ENCODE measurements around the gene RAB19. TPM values are rescaled to one million over a fixed set of nuclear protein-coding genes. Genes with fewer than 3 reads are reported as not detected.

Gene RAB19
- total RNA-seq, 1 donor from 2014 or later: 2.9 TPM

DNA sequence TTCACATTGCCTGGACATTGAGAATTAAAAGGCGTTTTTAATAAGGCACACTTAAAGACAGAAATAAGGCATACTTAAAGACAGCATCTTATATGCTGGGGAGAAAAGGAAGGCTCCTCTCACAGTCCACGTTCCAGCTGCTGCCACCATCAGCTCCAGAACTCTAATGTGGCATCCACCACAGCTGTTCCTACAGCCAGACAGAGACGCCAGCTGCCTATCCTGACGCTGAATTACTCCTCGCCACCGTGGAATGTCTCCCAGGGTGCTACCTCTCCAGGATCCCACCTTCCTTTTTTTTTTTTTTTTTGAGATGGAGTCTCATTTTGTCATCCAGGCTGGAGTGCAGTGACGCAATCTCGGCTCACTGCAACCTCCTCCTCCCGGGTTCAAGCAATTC, 36.3 kb upstream of the RAB19 start:
- DNase-seq (no peak), ATAC-seq (no peak)
- H3K9me3 ChIP-seq: no peaks in the 10 kb centered on the region
- TF ChIP-seq, protein P1, sequence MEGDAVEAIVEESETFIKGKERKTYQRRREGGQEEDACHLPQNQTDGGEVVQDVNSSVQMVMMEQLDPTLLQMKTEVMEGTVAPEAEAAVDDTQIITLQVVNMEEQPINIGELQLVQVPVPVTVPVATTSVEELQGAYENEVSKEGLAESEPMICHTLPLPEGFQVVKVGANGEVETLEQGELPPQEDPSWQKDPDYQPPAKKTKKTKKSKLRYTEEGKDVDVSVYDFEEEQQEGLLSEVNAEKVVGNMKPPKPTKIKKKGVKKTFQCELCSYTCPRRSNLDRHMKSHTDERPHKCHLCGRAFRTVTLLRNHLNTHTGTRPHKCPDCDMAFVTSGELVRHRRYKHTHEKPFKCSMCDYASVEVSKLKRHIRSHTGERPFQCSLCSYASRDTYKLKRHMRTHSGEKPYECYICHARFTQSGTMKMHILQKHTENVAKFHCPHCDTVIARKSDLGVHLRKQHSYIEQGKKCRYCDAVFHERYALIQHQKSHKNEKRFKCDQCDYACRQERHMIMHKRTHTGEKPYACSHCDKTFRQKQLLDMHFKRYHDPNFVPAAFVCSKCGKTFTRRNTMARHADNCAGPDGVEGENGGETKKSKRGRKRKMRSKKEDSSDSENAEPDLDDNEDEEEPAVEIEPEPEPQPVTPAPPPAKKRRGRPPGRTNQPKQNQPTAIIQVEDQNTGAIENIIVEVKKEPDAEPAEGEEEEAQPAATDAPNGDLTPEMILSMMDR (IDR thresholded peaks at IDR 0.05): no peak
- intact Hi-C loops (cut with DNase I): no loop called here
- peaks cover 9% of the 10 kb centered on the region for H3K36me3 ChIP-seq
- no peaks in the 10 kb centered on the region for H3K4me1 ChIP-seq
- no peaks in the 10 kb centered on the region for H3K27me3 ChIP-seq
- H3K27ac ChIP-seq: no peak overlapping the region
- no peak overlapping the region for H3K4me3 ChIP-seq

DNA sequence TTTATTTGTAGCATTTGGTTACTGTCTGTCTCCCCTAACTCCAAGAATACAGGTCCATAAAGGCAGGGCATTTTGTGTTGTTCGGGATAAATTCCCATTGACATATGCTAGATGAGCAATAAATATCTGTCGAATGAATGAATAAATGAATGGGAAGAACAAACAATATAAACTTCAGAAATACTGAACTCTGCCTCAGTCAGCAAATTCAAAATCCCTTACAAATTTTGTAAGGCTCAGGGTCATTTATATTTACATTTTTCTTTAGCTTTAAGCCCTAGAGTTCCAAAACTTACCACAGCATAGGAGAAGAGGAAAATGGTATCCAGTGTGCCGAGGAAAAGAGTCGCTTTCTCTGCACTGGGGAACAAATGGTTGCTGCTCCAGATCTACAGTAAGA, 34.6 kb upstream of the RAB19 start:
- intact Hi-C loops (cut with DNase I): no loop called here

DNA sequence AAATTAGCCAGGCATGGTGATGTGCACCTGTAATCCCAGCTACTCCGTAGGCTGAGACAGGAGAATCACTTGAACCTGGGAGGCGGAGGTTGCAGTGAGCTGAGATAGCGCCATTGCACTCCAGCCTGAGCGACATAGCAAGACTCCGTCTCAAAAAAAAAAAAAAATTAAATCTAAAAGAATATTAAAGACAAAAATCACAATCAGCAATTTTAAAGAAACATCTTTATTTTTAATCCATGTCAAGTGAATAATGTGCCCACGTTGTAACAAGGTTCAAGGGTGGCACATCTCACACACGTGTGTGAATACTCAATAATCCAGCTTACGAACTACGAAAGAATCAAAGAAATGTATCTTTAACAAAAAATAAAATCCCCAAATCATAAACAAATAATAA, 28.5 kb upstream of the RAB19 start:
- Histone ChIP-seq H3K4me1 (no peaks in the 10 kb centered on the region), H3K4me3 (no peak overlapping the region), H3K36me3 (peaks cover 24% of the 10 kb centered on the region), H3K27me3 (no peaks in the 10 kb centered on the region), H3K27ac (no peak overlapping the region), H3K9me3 (no peaks in the 10 kb centered on the region)
- intact Hi-C loops (cut with DNase I): no loop called here
- ATAC-seq: no peak
- TF ChIP-seq, protein P1 (IDR thresholded peaks at IDR 0.05): no peak
- no peak for DNase-seq

More for the DNA sequence above, 34.6 kb upstream of the RAB19 start:
- H3K27ac ChIP-seq: no peak overlapping the region
- DNase-seq: no peak
- H3K9me3 ChIP-seq: no peaks in the 10 kb centered on the region
- H3K27me3 ChIP-seq: no peaks in the 10 kb centered on the region
- no peaks in the 10 kb centered on the region for H3K4me1 ChIP-seq
- ATAC-seq: no peak
- H3K36me3 ChIP-seq: peaks cover 9% of the 10 kb centered on the region
- TF ChIP-seq, protein P1 (IDR thresholded peaks at IDR 0.05): no peak
- H3K4me3 ChIP-seq: no peak overlapping the region

DNA sequence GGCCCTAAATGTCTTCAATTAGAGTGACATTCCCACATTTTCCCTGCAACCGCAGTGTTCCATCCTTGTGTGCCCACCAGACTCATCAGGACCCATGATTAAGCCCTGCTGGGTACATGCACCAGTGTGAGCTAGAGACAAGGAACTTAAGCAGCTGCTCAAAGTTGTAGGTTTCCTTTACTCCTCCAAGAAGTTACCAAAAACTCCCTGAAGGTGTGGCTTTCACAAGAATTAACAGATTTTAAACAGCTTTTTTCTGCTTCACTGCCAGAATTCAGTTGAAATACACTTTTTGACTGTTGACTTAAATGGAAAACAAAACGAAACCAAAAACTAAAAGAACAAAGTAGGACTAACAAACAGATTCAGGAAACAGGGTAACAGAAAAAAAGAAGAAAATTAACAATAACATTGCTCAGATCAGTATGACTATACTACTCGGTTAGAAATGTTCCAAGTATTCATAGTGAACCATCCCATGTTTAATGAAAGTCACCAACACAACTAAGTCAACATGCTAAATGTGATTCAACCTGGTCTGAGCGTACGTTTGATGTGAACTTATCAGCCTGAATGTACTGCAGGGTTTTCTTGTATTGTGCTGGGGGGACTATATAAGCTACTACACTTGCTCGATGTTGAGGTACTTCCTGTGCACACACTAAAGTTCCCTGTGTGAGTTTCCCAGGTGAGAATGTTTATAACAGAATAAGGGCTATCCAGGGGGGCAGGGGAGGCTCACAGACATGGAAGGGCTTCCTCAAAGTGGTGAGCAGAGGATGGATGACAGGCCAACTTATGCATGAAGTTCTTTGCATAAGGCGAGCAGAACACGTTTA, 27.7 kb upstream of the RAB19 start:
- Histone ChIP-seq H3K9me3 (no peaks in the 10 kb centered on the region), H3K27ac (no peak overlapping the region)
- no peak for ATAC-seq

DNA sequence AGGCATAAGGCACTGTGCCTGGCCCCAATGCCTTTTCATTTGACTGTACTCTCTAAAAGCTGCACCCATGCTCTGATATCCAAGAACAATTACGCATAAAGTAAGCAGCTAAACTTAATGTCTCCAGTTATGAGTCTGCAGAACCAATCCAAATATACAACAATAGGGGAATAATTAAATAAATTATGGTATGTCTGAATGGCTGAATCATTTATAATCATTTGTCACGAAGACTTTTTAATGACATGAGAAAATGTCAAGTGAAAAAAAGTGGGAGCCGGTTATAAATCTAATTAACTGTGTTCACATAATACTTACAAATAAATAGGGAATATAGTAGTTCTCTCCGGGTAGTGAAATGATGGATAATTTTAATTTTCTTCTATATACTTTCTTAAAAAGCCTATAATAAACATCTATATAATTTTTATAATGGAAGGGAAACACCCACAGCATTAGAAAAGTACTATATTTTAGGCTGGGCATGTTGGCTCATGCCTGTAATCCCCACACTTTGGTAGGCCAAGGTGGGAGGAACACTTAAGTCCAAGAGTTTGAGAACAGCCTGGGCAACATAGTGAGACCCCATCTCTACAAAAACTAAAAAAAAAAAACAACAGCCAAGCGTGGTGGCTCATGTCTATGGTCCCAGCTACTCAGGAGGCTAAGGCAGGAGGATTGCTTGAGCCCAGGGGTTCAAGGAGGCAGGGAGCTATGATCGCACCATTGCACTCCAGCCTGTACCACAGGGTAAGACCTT, 19.7 kb upstream of the RAB19 start:
- H3K9me3 ChIP-seq: no peaks in the 10 kb centered on the region
- ATAC-seq: no peak
- no peak overlapping the region for H3K4me3 ChIP-seq
- H3K27ac ChIP-seq: no peak overlapping the region
- peaks cover 29% of the 10 kb centered on the region for H3K36me3 ChIP-seq
- H3K4me1 ChIP-seq: no peaks in the 10 kb centered on the region
- no peaks in the 10 kb centered on the region for H3K27me3 ChIP-seq
- TF ChIP-seq, protein P1 (IDR thresholded peaks at IDR 0.05): no peak
- no peak for DNase-seq
- intact Hi-C loops (cut with DNase I): no loop called here

More for the DNA sequence above, 27.7 kb upstream of the RAB19 start:
- TF ChIP-seq, protein P1 (IDR thresholded peaks at IDR 0.05): no peak
- Histone ChIP-seq H3K4me3 (no peak overlapping the region), H3K4me1 (no peaks in the 10 kb centered on the region), H3K36me3 (peaks cover 29% of the 10 kb centered on the region), H3K27me3 (no peaks in the 10 kb centered on the region)
- intact Hi-C loops (cut with DNase I): no loop called here
- peak; percentile 5 for DNase-seq

Data from upper lobe of right lung (tissue), 1 donor.